ENCODE results near the gene OR1L1.

Gene OR1L1

DNA sequence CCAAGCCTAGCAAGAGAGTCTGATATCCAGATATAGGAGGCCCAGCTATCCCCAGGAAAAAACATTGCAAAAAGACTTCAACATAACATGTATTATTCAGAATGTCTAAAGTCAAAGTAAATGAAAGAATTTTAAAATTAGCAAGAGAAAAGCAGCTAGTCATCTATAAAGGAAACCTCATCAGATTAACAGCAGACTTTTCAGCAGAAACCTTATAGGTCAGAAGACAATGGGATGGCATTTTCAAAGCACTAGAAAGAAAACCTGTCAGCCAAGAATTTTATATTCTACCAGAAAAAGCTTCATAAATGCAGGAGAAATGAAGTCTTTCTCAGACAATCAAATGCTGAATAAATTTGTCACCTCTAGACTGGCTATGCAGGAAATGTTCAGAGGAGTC lies 23.3 kb downstream of the OR1L1 start:
- TF ChIP-seq, protein P1, sequence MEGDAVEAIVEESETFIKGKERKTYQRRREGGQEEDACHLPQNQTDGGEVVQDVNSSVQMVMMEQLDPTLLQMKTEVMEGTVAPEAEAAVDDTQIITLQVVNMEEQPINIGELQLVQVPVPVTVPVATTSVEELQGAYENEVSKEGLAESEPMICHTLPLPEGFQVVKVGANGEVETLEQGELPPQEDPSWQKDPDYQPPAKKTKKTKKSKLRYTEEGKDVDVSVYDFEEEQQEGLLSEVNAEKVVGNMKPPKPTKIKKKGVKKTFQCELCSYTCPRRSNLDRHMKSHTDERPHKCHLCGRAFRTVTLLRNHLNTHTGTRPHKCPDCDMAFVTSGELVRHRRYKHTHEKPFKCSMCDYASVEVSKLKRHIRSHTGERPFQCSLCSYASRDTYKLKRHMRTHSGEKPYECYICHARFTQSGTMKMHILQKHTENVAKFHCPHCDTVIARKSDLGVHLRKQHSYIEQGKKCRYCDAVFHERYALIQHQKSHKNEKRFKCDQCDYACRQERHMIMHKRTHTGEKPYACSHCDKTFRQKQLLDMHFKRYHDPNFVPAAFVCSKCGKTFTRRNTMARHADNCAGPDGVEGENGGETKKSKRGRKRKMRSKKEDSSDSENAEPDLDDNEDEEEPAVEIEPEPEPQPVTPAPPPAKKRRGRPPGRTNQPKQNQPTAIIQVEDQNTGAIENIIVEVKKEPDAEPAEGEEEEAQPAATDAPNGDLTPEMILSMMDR (IDR thresholded peaks at IDR 0.05; ENCODE audit: low read depth, low read length) = no peak
- DNase-seq (ENCODE audit: extremely low read depth, low read depth) = no peak

DNA sequence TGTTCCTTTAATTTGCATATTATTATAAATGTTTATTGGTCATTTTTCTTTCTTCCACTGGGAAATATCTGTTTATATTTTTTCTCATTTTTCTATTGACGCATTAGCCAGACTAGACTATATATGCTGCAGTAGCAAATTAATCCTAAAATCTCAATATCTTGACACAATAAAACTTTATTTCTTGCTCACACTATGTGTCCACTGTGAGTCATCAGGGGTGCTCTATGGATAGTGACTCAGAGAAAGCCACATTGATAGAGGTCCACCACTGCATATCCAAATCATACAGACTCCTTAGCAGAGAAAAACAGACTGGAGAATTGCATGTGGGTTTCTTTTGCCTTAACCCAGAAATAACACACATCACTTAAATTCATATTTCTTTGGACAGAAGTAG lies 34.2 kb downstream of the OR1L1 start:
- TF ChIP-seq, protein P1 (IDR thresholded peaks at IDR 0.05; ENCODE audit: low read depth, low read length) = no peak
- DNase-seq (ENCODE audit: extremely low read depth, low read depth) = no peak
